H9 (cell line): Measurements from ENCODE around the gene EFEMP1. TPM values are rescaled to one million over a fixed set of nuclear protein-coding genes. Genes with fewer than 3 reads are reported as not detected.

Experiments
- DNase-seq: peaks from one replicate; pipeline ENCODE4 v3.0.0-alpha.2; 2017
- H2AFZ ChIP-seq: one replicate; pipeline ENCODE4 v1.6.1; 2013; ENCODE audit warnings: mild to moderate bottlenecking, low read length, control low read depth, moderate library complexity
- H2AK5ac ChIP-seq: 2 replicates; pipeline ENCODE4 v1.6.1; 2013; ENCODE audit warnings: low read length, control low read depth, mixed read lengths; ENCODE audit not compliant: insufficient read length
- H2BK120ac ChIP-seq: one replicate; pipeline ENCODE4 v1.6.1; 2013; ENCODE audit warnings: low read depth, mild to moderate bottlenecking, low read length, control low read depth, inconsistent platforms; ENCODE audit not compliant: poor library complexity, severe bottlenecking
- H2BK12ac ChIP-seq: 2 replicates; pipeline ENCODE4 v1.6.1; 2013; ENCODE audit warnings: low read length, control low read depth, mixed read lengths, low read depth; ENCODE audit not compliant: insufficient read length
- H2BK15ac ChIP-seq: 2 replicates; pipeline ENCODE4 v1.6.1; 2013; ENCODE audit warnings: low read depth, low read length, control low read depth
- H2BK20ac ChIP-seq: one replicate; pipeline ENCODE4 v1.6.1; 2013; ENCODE audit warnings: low read depth, mild to moderate bottlenecking, low read length, control low read depth, inconsistent platforms; ENCODE audit not compliant: poor library complexity, severe bottlenecking
- H2BK5ac ChIP-seq: 2 replicates; pipeline ENCODE4 v1.6.1; 2013; ENCODE audit warnings: low read length, control low read depth, mixed read lengths; ENCODE audit not compliant: insufficient read length
- H3K14ac ChIP-seq: 2 replicates; pipeline ENCODE4 v1.6.1; 2013; ENCODE audit warnings: low read length, control low read depth; ENCODE audit not compliant: insufficient read depth
- H3K18ac ChIP-seq: 2 replicates; pipeline ENCODE4 v1.6.1; 2013; ENCODE audit warnings: low read depth, mild to moderate bottlenecking, mixed read lengths, low read length, control low read depth; ENCODE audit not compliant: insufficient read length
- H3K23ac ChIP-seq: 2 replicates; pipeline ENCODE4 v1.6.1; 2013; ENCODE audit warnings: low read length, control low read depth, mixed read lengths, low read depth; ENCODE audit not compliant: insufficient read length
- H3K23me2 ChIP-seq: 2 replicates; pipeline ENCODE4 v1.6.1; 2013; ENCODE audit warnings: low read depth, mild to moderate bottlenecking, mixed read lengths, low read length, control low read depth; ENCODE audit not compliant: insufficient read length, poor library complexity, severe bottlenecking
- H3K27ac ChIP-seq: 2 replicates; pipeline ENCODE4 v1.5.1; 2013; ENCODE audit warnings: low read length, control low read depth, mixed read lengths, low read depth; ENCODE audit not compliant: insufficient read length
- H3K27me3 ChIP-seq: 2 replicates; pipeline ENCODE4 v1.6.1; 2013; ENCODE audit warnings: low read length, control low read depth, inconsistent platforms; ENCODE audit not compliant: insufficient read depth
- H3K4ac ChIP-seq: 2 replicates; pipeline ENCODE4 v1.6.1; 2013; ENCODE audit warnings: low read depth, mild to moderate bottlenecking, control low read depth, inconsistent platforms, low read length, moderate library complexity
- H3K4me1 ChIP-seq: 2 replicates; pipeline ENCODE4 v1.6.1; 2013; ENCODE audit warnings: low read length, control low read depth, inconsistent platforms; ENCODE audit not compliant: insufficient read depth
- H3K4me2 ChIP-seq: 2 replicates; pipeline ENCODE4 v1.6.1; 2013; ENCODE audit warnings: low read length, control low read depth, mixed read lengths; ENCODE audit not compliant: insufficient read length, insufficient read depth
- H3K56ac ChIP-seq: 2 replicates; pipeline ENCODE4 v1.6.1; 2013; ENCODE audit warnings: low read depth, mild to moderate bottlenecking, mixed read lengths, low read length, control low read depth; ENCODE audit not compliant: insufficient read length
- H3K79me1 ChIP-seq: 2 replicates; pipeline ENCODE4 v1.6.1; 2013; ENCODE audit warnings: low read depth, mild to moderate bottlenecking, moderate library complexity, low read length, control low read depth, inconsistent platforms; ENCODE audit not compliant: insufficient read depth, poor library complexity, severe bottlenecking
- H3K79me2 ChIP-seq: 2 replicates; pipeline ENCODE4 v1.6.1; 2013; ENCODE audit warnings: low read length, control low read depth, inconsistent platforms; ENCODE audit not compliant: insufficient read depth
- H3K9ac ChIP-seq: 2 replicates; pipeline ENCODE4 v1.6.1; 2013; ENCODE audit warnings: low read length, control low read depth, mixed read lengths; ENCODE audit not compliant: insufficient read length; ENCODE audit errors: extremely low read depth
- H3K9me3 ChIP-seq: one replicate; pipeline ENCODE4 v1.6.1; 2013; ENCODE audit warnings: low read depth, low read length, inconsistent platforms; ENCODE audit not compliant: control insufficient read depth
- H3T11ph ChIP-seq: one replicate; pipeline ENCODE4 v1.6.1; 2013; ENCODE audit warnings: mild to moderate bottlenecking, low read length, control low read depth, inconsistent platforms
- H4K20me1 ChIP-seq: one replicate; pipeline ENCODE4 v1.6.1; 2013; ENCODE audit not compliant: control insufficient read depth, insufficient read length, insufficient read depth
- H4K5ac ChIP-seq: 2 replicates; pipeline ENCODE4 v1.6.1; 2013; ENCODE audit warnings: low read depth, mild to moderate bottlenecking, mixed read lengths, low read length, control low read depth; ENCODE audit not compliant: insufficient read length
- H4K8ac ChIP-seq: replicated peaks from 2 replicates; pipeline ENCODE4 v1.6.1; 2013; ENCODE audit warnings: low read length, control low read depth, mixed read lengths, low read depth; ENCODE audit not compliant: insufficient read length
- H4K91ac ChIP-seq: 2 replicates; pipeline ENCODE4 v1.6.1; 2013; ENCODE audit warnings: low read depth, mild to moderate bottlenecking, moderate library complexity, mixed read lengths, low read length, control low read depth; ENCODE audit not compliant: insufficient read length
- H3K27ac Mint-ChIP-seq, 3 experiments: 2 replicates in 2 of 3; 3 replicates in 1 of 3; pipeline ENCODE4 v1.8.0; 2020 to 2021; ENCODE audit warnings: mixed read lengths in 3 of 3, mild to moderate bottlenecking in 1 of 3, moderate library complexity in 1 of 3
- H3K27me3 Mint-ChIP-seq: 2 replicates; pipeline ENCODE4 v1.8.0; 2021; ENCODE audit warnings: low read depth, mild to moderate bottlenecking, moderate library complexity, mixed read lengths
- H3K36me3 Mint-ChIP-seq, 3 experiments: 2 replicates in 2 of 3; 3 replicates in 1 of 3; pipeline ENCODE4 v1.8.0; 2020 to 2021; ENCODE audit warnings: low read depth in 3 of 3, mixed read lengths in 3 of 3; ENCODE audit not compliant: insufficient read depth in 1 of 3
- H3K4me1 Mint-ChIP-seq, 2 experiments: 2 replicates each; pipeline ENCODE4 v1.8.0; 2020; ENCODE audit warnings: mixed read lengths in 2 of 2
- H3K4me3 Mint-ChIP-seq, 2 experiments: 2 replicates in 1 of 2; 3 replicates in 1 of 2; pipeline ENCODE4 v1.8.0; 2020 to 2021; ENCODE audit warnings: mild to moderate bottlenecking in 2 of 2, mixed read lengths in 2 of 2, moderate library complexity in 1 of 2
- H3K9me3 Mint-ChIP-seq, 2 experiments: 2 replicates in 1 of 2; 3 replicates in 1 of 2; pipeline ENCODE4 v1.8.0; 2020; ENCODE audit warnings: mild to moderate bottlenecking in 2 of 2, mixed read lengths in 2 of 2, moderate library complexity in 1 of 2
- CTCF ChIP-seq: fragments of 200-600 bp; sonication (generic); conservative IDR thresholded peaks from 3 replicates; pipeline ENCODE4 v1.8.0; 2021; ENCODE audit warnings: antibody characterized with exemption, mild to moderate bottlenecking
- WGBS: extraction: QIAGEN DNeasy Blood & Tissue Kit; methylation state at CpG from one replicate; pipeline ENCODE4 v1.1.7; 2013; ENCODE audit warnings: missing lambda C conversion rate, low lambda C conversion rate, mixed read lengths; ENCODE audit not compliant: insufficient read length; ENCODE audit errors: extremely low coverage; 5-methylcytosine and 5-hydroxymethylcytosine counted together
- total RNA-seq: library from RNA; stranded (reverse); gene quantifications from 2 replicates; pipeline ENCODE4 v1.2.1, GENCODE V29; 2021

EFEMP1 gene
- total RNA-seq, 1 experiment from 2014 or later = 3.5 TPM

GRCh38 chr2:55902429-55902828, 21.2 kb downstream of the EFEMP1 start:
- H4K91ac ChIP-seq = no peak overlapping the region
- H3K27ac ChIP-seq = no peak overlapping the region
- no peak overlapping the region for H3K23ac ChIP-seq

More at GRCh38 chr2:55902429-55902828, 21.2 kb downstream of the EFEMP1 start:
- H2BK15ac ChIP-seq = no peak overlapping the region
- H3K9ac ChIP-seq = no peak overlapping the region
- H3K79me1 ChIP-seq = no peaks in the 10 kb centered on the region
- H3K79me2 ChIP-seq = no peaks in the 10 kb centered on the region
- H4K5ac ChIP-seq = no peak overlapping the region
- H3K4ac ChIP-seq = no peak overlapping the region
- Mint-ChIP-seq H3K36me3 (no peaks in the 10 kb centered on the region; a peak in 1 of 7 replicates), H3K27ac (no peak overlapping the region), H3K27me3 (no peaks in the 10 kb centered on the region), H3K4me3 (no peak overlapping the region), H3K4me1 (peaks cover 3 to 6% of the 10 kb centered on the region in 2 experiments; a peak in 3 of 4 replicates), H3K9me3 (no peaks in the 10 kb centered on the region; a peak in 1 of 5 replicates)
- no peak overlapping the region for H2BK120ac ChIP-seq
- H3T11ph ChIP-seq = no peak overlapping the region
- no peak overlapping the region for H3K4me2 ChIP-seq
- no peak overlapping the region for H2AK5ac ChIP-seq
- H3K23me2 ChIP-seq = no peaks in the 10 kb centered on the region
- no peaks in the 10 kb centered on the region for H3K4me1 ChIP-seq
- WGBS = no CpG with 5 or more reads among the region's 3 CpGs
- H3K18ac ChIP-seq = no peak overlapping the region
- no peak overlapping the region for H4K8ac ChIP-seq
- no peak overlapping the region for H3K56ac ChIP-seq
- no peaks in the 10 kb centered on the region for H4K20me1 ChIP-seq
- no peaks in the 10 kb centered on the region for H3K27me3 ChIP-seq
- no peak overlapping the region for H2AFZ ChIP-seq
- DNase-seq = no peak
- H2BK12ac ChIP-seq = no peak overlapping the region
- H2BK5ac ChIP-seq = no peak overlapping the region
- no peaks in the 10 kb centered on the region for H3K9me3 ChIP-seq
- no peak overlapping the region for H2BK20ac ChIP-seq
- TF ChIP-seq CTCF = no peak
- no peak overlapping the region for H3K14ac ChIP-seq
